ENCODE measurements around the gene KCNB1.

The KCNB1 gene

GRCh38 chr20:49450281-49450721, 32.2 kb downstream of the KCNB1 start:
- FAIRE-seq (no peak), DNase-seq (ENCODE audit: insufficient read length, low spot score) (no peak)

GRCh38 chr20:49448917-49449316, 33.6 kb downstream of the KCNB1 start:
- no peak for TF ChIP-seq PAX5 (IDR thresholded peaks at IDR 0.05; ENCODE audit: insufficient read depth, low read length, severe bottlenecking)
- no peak for TF ChIP-seq POLR2AphosphoS5 (IDR thresholded peaks at IDR 0.05; ENCODE audit: low read depth, low read length)
- no peak for TF ChIP-seq POLR2A (IDR thresholded peaks at IDR 0.05; ENCODE audit: low read depth, low read length)
- TF ChIP-seq POU2F2 (IDR thresholded peaks at IDR 0.05; ENCODE audit: low read depth, low read length), result no peak
- no peak for TF ChIP-seq SPI1 (IDR thresholded peaks at IDR 0.05; ENCODE audit: low read depth, low read length)
- TF ChIP-seq TAF1 (IDR thresholded peaks at IDR 0.05; ENCODE audit: low read depth, low read length), result no peak
- DNase-seq (ENCODE audit: insufficient read length, low spot score) (no peak), FAIRE-seq (no peak)

More at GRCh38 chr20:49450281-49450721, 32.2 kb downstream of the KCNB1 start:
- TF ChIP-seq SPI1 (IDR thresholded peaks at IDR 0.05; ENCODE audit: low read depth, low read length) (no peak), POU2F2 (IDR thresholded peaks at IDR 0.05; ENCODE audit: low read depth, low read length) (no peak), PAX5 (IDR thresholded peaks at IDR 0.05; ENCODE audit: insufficient read depth, low read length, severe bottlenecking) (no peak), TAF1 (IDR thresholded peaks at IDR 0.05; ENCODE audit: low read depth, low read length) (no peak), POLR2AphosphoS5 (IDR thresholded peaks at IDR 0.05; ENCODE audit: low read depth, low read length) (no peak)

- no peak for DNase-seq (ENCODE audit: insufficient read length, low spot score)
- TF ChIP-seq SPI1 (IDR thresholded peaks at IDR 0.05; ENCODE audit: low read depth, low read length) (no peak), POLR2A (IDR thresholded peaks at IDR 0.05; ENCODE audit: low read depth, low read length) (no peak), TAF1 (IDR thresholded peaks at IDR 0.05; ENCODE audit: low read depth, low read length) (no peak), POLR2AphosphoS5 (IDR thresholded peaks at IDR 0.05; ENCODE audit: low read depth, low read length) (no peak), POU2F2 (IDR thresholded peaks at IDR 0.05; ENCODE audit: low read depth, low read length) (no peak), PAX5 (IDR thresholded peaks at IDR 0.05; ENCODE audit: insufficient read depth, low read length, severe bottlenecking) (no peak)
- no peak for FAIRE-seq
Measured at GRCh38 chr20:49447946-49448809, 34.3 kb downstream of the KCNB1 start.

- no peak for FAIRE-seq
- no peak for DNase-seq (ENCODE audit: insufficient read length, low spot score)
- TF ChIP-seq SPI1 (IDR thresholded peaks at IDR 0.05; ENCODE audit: low read depth, low read length), result no peak
- TF ChIP-seq PAX5 (IDR thresholded peaks at IDR 0.05; ENCODE audit: insufficient read depth, low read length, severe bottlenecking), result no peak
- TF ChIP-seq TAF1 (IDR thresholded peaks at IDR 0.05; ENCODE audit: low read depth, low read length), result no peak
Measured at GRCh38 chr20:49447364-49447763, 35.1 kb downstream of the KCNB1 start.

- FAIRE-seq (no peak), DNase-seq (ENCODE audit: insufficient read length, low spot score) (no peak)
- TF ChIP-seq POLR2A (IDR thresholded peaks at IDR 0.05; ENCODE audit: low read depth, low read length) (no peak), POLR2AphosphoS5 (IDR thresholded peaks at IDR 0.05; ENCODE audit: low read depth, low read length) (no peak), SPI1 (IDR thresholded peaks at IDR 0.05; ENCODE audit: low read depth, low read length) (no peak), PAX5 (IDR thresholded peaks at IDR 0.05; ENCODE audit: insufficient read depth, low read length, severe bottlenecking) (no peak), TAF1 (IDR thresholded peaks at IDR 0.05; ENCODE audit: low read depth, low read length) (no peak), POU2F2 (IDR thresholded peaks at IDR 0.05; ENCODE audit: low read depth, low read length) (no peak)
Measured at GRCh38 chr20:49446808-49447207, 35.7 kb downstream of the KCNB1 start.

GRCh38 chr20:49446080-49446479, 36.4 kb downstream of the KCNB1 start:
- no peak for TF ChIP-seq SPI1 (IDR thresholded peaks at IDR 0.05; ENCODE audit: low read depth, low read length)
- TF ChIP-seq POLR2AphosphoS5 (IDR thresholded peaks at IDR 0.05; ENCODE audit: low read depth, low read length), result no peak
- TF ChIP-seq TAF1 (IDR thresholded peaks at IDR 0.05; ENCODE audit: low read depth, low read length), result no peak
- TF ChIP-seq PAX5 (IDR thresholded peaks at IDR 0.05; ENCODE audit: insufficient read depth, low read length, severe bottlenecking), result no peak
- FAIRE-seq, result no peak
- DNase-seq (ENCODE audit: insufficient read length, low spot score), result no peak

GRCh38 chr20:49445176-49445575, 37.3 kb downstream of the KCNB1 start:
- no peak for DNase-seq (ENCODE audit: insufficient read length, low spot score)
- TF ChIP-seq SPI1 (IDR thresholded peaks at IDR 0.05; ENCODE audit: low read depth, low read length), result no peak
- no peak for TF ChIP-seq POLR2A (IDR thresholded peaks at IDR 0.05; ENCODE audit: low read depth, low read length)
- TF ChIP-seq POLR2AphosphoS5 (IDR thresholded peaks at IDR 0.05; ENCODE audit: low read depth, low read length), result no peak
- no peak for TF ChIP-seq PAX5 (IDR thresholded peaks at IDR 0.05; ENCODE audit: insufficient read depth, low read length, severe bottlenecking)
- TF ChIP-seq TAF1 (IDR thresholded peaks at IDR 0.05; ENCODE audit: low read depth, low read length), result no peak
- no peak for TF ChIP-seq POU2F2 (IDR thresholded peaks at IDR 0.05; ENCODE audit: low read depth, low read length)
- no peak for FAIRE-seq

- no peak for FAIRE-seq
- DNase-seq (ENCODE audit: insufficient read length, low spot score), result no peak
- no peak for TF ChIP-seq SPI1 (IDR thresholded peaks at IDR 0.05; ENCODE audit: low read depth, low read length)
- no peak for TF ChIP-seq POU2F2 (IDR thresholded peaks at IDR 0.05; ENCODE audit: low read depth, low read length)
- no peak for TF ChIP-seq POLR2A (IDR thresholded peaks at IDR 0.05; ENCODE audit: low read depth, low read length)
- TF ChIP-seq TAF1 (IDR thresholded peaks at IDR 0.05; ENCODE audit: low read depth, low read length), result no peak
- TF ChIP-seq PAX5 (IDR thresholded peaks at IDR 0.05; ENCODE audit: insufficient read depth, low read length, severe bottlenecking), result no peak
- TF ChIP-seq POLR2AphosphoS5 (IDR thresholded peaks at IDR 0.05; ENCODE audit: low read depth, low read length), result no peak
Measured at GRCh38 chr20:49444553-49444990, 37.9 kb downstream of the KCNB1 start.

- DNase-seq (ENCODE audit: insufficient read length, low spot score) (no peak), FAIRE-seq (no peak)
- TF ChIP-seq POU2F2 (IDR thresholded peaks at IDR 0.05; ENCODE audit: low read depth, low read length), result no peak
- TF ChIP-seq POLR2A (IDR thresholded peaks at IDR 0.05; ENCODE audit: low read depth, low read length), result no peak
- TF ChIP-seq POLR2AphosphoS5 (IDR thresholded peaks at IDR 0.05; ENCODE audit: low read depth, low read length), result no peak
- no peak for TF ChIP-seq PAX5 (IDR thresholded peaks at IDR 0.05; ENCODE audit: insufficient read depth, low read length, severe bottlenecking)
- TF ChIP-seq TAF1 (IDR thresholded peaks at IDR 0.05; ENCODE audit: low read depth, low read length), result no peak
- no peak for TF ChIP-seq SPI1 (IDR thresholded peaks at IDR 0.05; ENCODE audit: low read depth, low read length)
Measured at GRCh38 chr20:49437057-49437456, 45.4 kb downstream of the KCNB1 start.
